Gastroesophageal sphincter (tissue), 4 donors: ENCODE data around the gene GATA5. TPM values are rescaled to one million over a fixed set of nuclear protein-coding genes. Genes with fewer than 3 reads are reported as not detected.

Source experiments
- ATAC-seq: fragments of 150-250 bp; one replicate; pipeline ENCODE4 v1.9.1; 2016; ENCODE audit warnings: mild to moderate bottlenecking, moderate library complexity
- H3K27ac ChIP-seq, 4 donors: fragments of 200-600 bp; sonication (generic) in 3 of 4; 1 replicate in 3 of 4; 2 replicates in 1 of 4; pipeline ENCODE4 v1.5.1; 2016 to 2019
- H3K27me3 ChIP-seq: fragments of 200-600 bp; sonication (generic); one replicate; pipeline ENCODE4 v1.5.1; 2019
- H3K36me3 ChIP-seq, 2 donors: fragments of 200-600 bp; sonication (generic); one replicate each; pipeline ENCODE4 v1.5.1; 2019; ENCODE audit warnings: control low read depth in 1 of 2
- H3K4me1 ChIP-seq, 3 donors: fragments of 200-600 bp; sonication (generic); 1 replicate in 2 of 3; 2 replicates in 1 of 3; pipeline ENCODE4 v1.5.1; 2016 to 2019; ENCODE audit warnings: control low read depth in 2 of 3
- H3K4me3 ChIP-seq, 2 donors: fragments of 200-600 bp; sonication (generic); one replicate each; pipeline ENCODE4 v1.5.1; 2019; ENCODE audit warnings: mild to moderate bottlenecking in 1 of 2, moderate library complexity in 1 of 2
- H3K9me3 ChIP-seq, 3 donors: fragments of 200-600 bp; sonication (generic); one replicate each; pipeline ENCODE4 v1.5.1; 2017 to 2019; ENCODE audit warnings: control low read depth in 2 of 3
- CTCF ChIP-seq, 4 experiments: fragments of 200-600 bp in 2 of 4; fragments of 450-650 bp in 2 of 4; sonication (generic) in 1 of 4; IDR thresholded peaks; one replicate each; pipeline ENCODE4 v1.5.1; 2017 to 2019; ENCODE audit warnings: antibody characterized with exemption in 4 of 4, mild to moderate bottlenecking in 2 of 4, moderate library complexity in 2 of 4
- EP300 ChIP-seq: sonication (generic); formaldehyde crosslinking; IDR thresholded peaks from one replicate; pipeline ENCODE4 v1.6.1; 2017; ENCODE audit warnings: antibody characterized with exemption, mild to moderate bottlenecking
- POLR2A ChIP-seq, 2 donors: fragments of 450-650 bp; IDR thresholded peaks; one replicate each; pipeline ENCODE4 v1.6.1; 2017; ENCODE audit warnings: antibody characterized with exemption in 2 of 2, mild to moderate bottlenecking in 2 of 2, moderate library complexity in 1 of 2
- POLR2AphosphoS5 ChIP-seq: sonication (generic); formaldehyde crosslinking; IDR thresholded peaks from one replicate; pipeline ENCODE4 v1.6.1; 2017; ENCODE audit warnings: antibody characterized with exemption
- WGBS, 2 donors: methylation state at CpG; one replicate each; pipeline ENCODE4 v1.1.5; 2018; ENCODE audit warnings: low coverage in 1 of 2; 5-methylcytosine and 5-hydroxymethylcytosine counted together
- total RNA-seq, 4 donors: library from RNA; depleted of rRNA; stranded (reverse); fragments of >200 nt; gene quantifications; one replicate each; pipeline ENCODE4 v1.1.0, GENCODE V29; 2016

Gene GATA5
- total RNA-seq, 4 donors from 2014 or later, result 0.31 to 2.2 (median 1.1) TPM

GRCh38 chr20:62425281-62426058, 50.3 kb downstream of the GATA5 start:
- no peaks in the 10 kb centered on the region for H3K36me3 ChIP-seq
- ATAC-seq, result no peak
- no peak overlapping the region for H3K4me3 ChIP-seq
- no peaks in the 10 kb centered on the region for H3K4me1 ChIP-seq
- H3K27me3 ChIP-seq, result peaks cover 48% of the 10 kb centered on the region
- no peak for TF ChIP-seq EP300
- no peak for TF ChIP-seq POLR2A (IDR thresholded peaks at IDR 0.05)
- H3K9me3 ChIP-seq, result no peaks in the 10 kb centered on the region
- 55 to 83% methylated on average over 1 of the region's 21 CpGs for WGBS, 2 donors
- no peak overlapping the region for H3K27ac ChIP-seq

GRCh38 chr20:62424249-62425107, 51.3 kb downstream of the GATA5 start:
- H3K27me3 ChIP-seq, result peaks cover 48% of the 10 kb centered on the region
- no peak for TF ChIP-seq POLR2A (IDR thresholded peaks at IDR 0.05)
- TF ChIP-seq POLR2AphosphoS5, result no peak
- TF ChIP-seq CTCF (IDR thresholded peaks at IDR 0.05), result no peak
- no peak for TF ChIP-seq EP300
- H3K4me1 ChIP-seq, result no peaks in the 10 kb centered on the region
- H3K4me3 ChIP-seq, result no peak overlapping the region
- H3K36me3 ChIP-seq, result no peaks in the 10 kb centered on the region
- no peaks in the 10 kb centered on the region for H3K9me3 ChIP-seq
- no CpG with 5 or more reads among the region's 23 CpGs for WGBS, 2 donors
- ATAC-seq, result no peak
- no peak overlapping the region for H3K27ac ChIP-seq

- peaks cover 54% of the 10 kb centered on the region for H3K27me3 ChIP-seq
- H3K9me3 ChIP-seq, result no peaks in the 10 kb centered on the region
- WGBS, 2 donors, result no CpG with 5 or more reads among the region's 10 CpGs
- no peak for TF ChIP-seq POLR2A (IDR thresholded peaks at IDR 0.05)
- no peak for TF ChIP-seq EP300
- TF ChIP-seq CTCF (IDR thresholded peaks at IDR 0.05), result no peak
- TF ChIP-seq POLR2AphosphoS5, result no peak
- no peaks in the 10 kb centered on the region for H3K4me1 ChIP-seq
- no peak overlapping the region for H3K27ac ChIP-seq
- H3K4me3 ChIP-seq, result no peak overlapping the region
- no peak for ATAC-seq
- H3K36me3 ChIP-seq, result no peaks in the 10 kb centered on the region
Measured at GRCh38 chr20:62423326-62423706, 52.5 kb downstream of the GATA5 start.

GRCh38 chr20:62422636-62423325, 53.0 kb downstream of the GATA5 start:
- no peak for ATAC-seq
- no peak for TF ChIP-seq CTCF (IDR thresholded peaks at IDR 0.05)
- no peak for TF ChIP-seq POLR2A (IDR thresholded peaks at IDR 0.05)
- no peak for TF ChIP-seq EP300
- no peaks in the 10 kb centered on the region for H3K36me3 ChIP-seq
- H3K4me1 ChIP-seq, result no peaks in the 10 kb centered on the region
- no peak overlapping the region for H3K4me3 ChIP-seq
- WGBS, 2 donors, result no CpG with 5 or more reads among the region's 20 CpGs
- H3K9me3 ChIP-seq, result no peaks in the 10 kb centered on the region
- peaks cover 54% of the 10 kb centered on the region for H3K27me3 ChIP-seq
- H3K27ac ChIP-seq, result no peak overlapping the region

GRCh38 chr20:62421716-62421990, 54.1 kb downstream of the GATA5 start:
- Histone ChIP-seq H3K4me3 (no peak overlapping the region), H3K27ac (no peak overlapping the region), H3K27me3 (peaks cover 55% of the 10 kb centered on the region), H3K36me3 (no peaks in the 10 kb centered on the region), H3K4me1 (no peaks in the 10 kb centered on the region), H3K9me3 (no peaks in the 10 kb centered on the region)
- no peak for ATAC-seq
- no peak for TF ChIP-seq POLR2AphosphoS5
- TF ChIP-seq CTCF (IDR thresholded peaks at IDR 0.05), result no peak
- no peak for TF ChIP-seq EP300
- TF ChIP-seq POLR2A (IDR thresholded peaks at IDR 0.05), result no peak
- WGBS, 2 donors, result 73 to 90% methylated on average over 2 of the region's 6 CpGs
